A549 (cell line): ENCODE measurements around the gene ADAMTS19. TPM values are rescaled to one million over a fixed set of nuclear protein-coding genes. Genes with fewer than 3 reads are reported as not detected.

Source experiments
- ATAC-seq, 2 experiments: fragments of 200-7000 bp in 1 of 2; fragments of >200 bp in 1 of 2; cut with Nextera tagmentation in 1 of 2; cut with Tn5 transposase in 1 of 2; 3 replicates each; pipeline versions ENCODE4 v1.8.0 to v1.9.1; 2018 to 2020; ENCODE audit warnings: mild to moderate bottlenecking in 1 of 2, moderate library complexity in 1 of 2
- CTCF ChIA-PET: fragments of 300-600 bp; sonication (Branson Sonifier 250); formaldehyde crosslinking; extraction: SDS; loops from one replicate; lab custom pipeline; 2021; ENCODE audit warnings: antibody characterized with exemption, inconsistent platforms; lab: Yijun Ruan, JAX
- POLR2A ChIA-PET: fragments of 350-600 bp; formaldehyde crosslinking; extraction: SDS; loops from one replicate; lab custom pipeline; 2021; ENCODE audit warnings: antibody characterized with exemption, inconsistent platforms; lab: Yijun Ruan, JAX
- DNase-seq, 2 experiments: peaks; one replicate each; pipeline versions ENCODE4 v3.0.0 to v3.0.0-alpha.2; 2011 to 2016; ENCODE audit warnings: low read depth in 1 of 2, low spot score in 1 of 2
- FAIRE-seq: peaks from 2 replicates; lab custom pipeline; 2011; peaks lifted over from hg19 to GRCh38; lab: Jason Lieb, UNC
- H3K27ac ChIP-seq, 2 experiments: fragments of >200 bp; sonication (Bioruptor Twin); formaldehyde crosslinking; 3 replicates each; pipeline ENCODE4 v1.5.1; 2016 to 2017
- H3K4me1 ChIP-seq: fragments of >200 bp; sonication (Bioruptor Twin); formaldehyde crosslinking; 3 replicates; pipeline ENCODE4 v1.6.1; 2016
- H3K4me2 ChIP-seq: fragments of >200 bp; sonication (Bioruptor Twin); formaldehyde crosslinking; 3 replicates; pipeline ENCODE4 v1.6.1; 2016
- H3K4me3 ChIP-seq: fragments of >200 bp; sonication (Bioruptor Twin); formaldehyde crosslinking; 3 replicates; pipeline ENCODE4 v1.5.1; 2016
- H3K9me3 ChIP-seq: fragments of >200 bp; sonication (Bioruptor Twin); formaldehyde crosslinking; 3 replicates; pipeline ENCODE4 v1.6.1; 2016
- CBX2 ChIP-seq: fragments of 200-600 bp; sonication (generic); IDR thresholded peaks from 2 replicates; pipeline ENCODE4 v1.6.1; 2016; ENCODE audit warnings: low read depth, mild to moderate bottlenecking, borderline replicate concordance
- CBX8 ChIP-seq: fragments of 200-600 bp; sonication (generic); IDR thresholded peaks from 2 replicates; pipeline ENCODE4 v1.6.1; 2016
- EHF ChIP-seq: fragments of 250-450 bp; sonication (Bioruptor Pico); IDR thresholded peaks from 2 replicates; pipeline ENCODE4 v1.5.0; 2020; ENCODE audit warnings: mild to moderate bottlenecking
- EHMT2 ChIP-seq: fragments of 200-600 bp; sonication (generic); IDR thresholded peaks from 2 replicates; pipeline ENCODE4 v1.6.1; 2016; ENCODE audit warnings: antibody characterized with exemption, low read depth, mild to moderate bottlenecking, moderate library complexity
- FOSL2 ChIP-seq, 2 experiments: fragments of 450-650 bp in 1 of 2; fragments of >200 bp in 1 of 2; sonication (Bioruptor Twin) in 1 of 2; formaldehyde crosslinking; IDR thresholded peaks; 2 replicates each; pipeline versions ENCODE4 v1.5.0 to v1.6.1; 2016 to 2020; ENCODE audit warnings: mild to moderate bottlenecking in 1 of 2, moderate library complexity in 1 of 2
- FOXS1 ChIP-seq: fragments of 250-450 bp; sonication (Bioruptor Pico); IDR thresholded peaks from 2 replicates; pipeline ENCODE4 v1.5.0; 2020; ENCODE audit warnings: mild to moderate bottlenecking, moderate library complexity
- HDAC2 ChIP-seq: fragments of 200-600 bp; sonication (generic); IDR thresholded peaks from 2 replicates; pipeline ENCODE4 v1.6.1; 2016
- HES2 ChIP-seq: fragments of >200 bp; sonication (Bioruptor Twin); formaldehyde crosslinking; IDR thresholded peaks from 2 replicates; pipeline ENCODE4 v1.6.1; 2016
- HEYL ChIP-seq: fragments of 250-450 bp; sonication (Bioruptor Pico); IDR thresholded peaks from 2 replicates; pipeline ENCODE4 v1.8.0; 2021; ENCODE audit warnings: mild to moderate bottlenecking, moderate library complexity
- HOXA7 ChIP-seq: fragments of 250-450 bp; sonication (Bioruptor Pico); IDR thresholded peaks from 2 replicates; pipeline ENCODE4 v1.5.0; 2020; ENCODE audit warnings: mild to moderate bottlenecking, moderate library complexity
- JUN ChIP-seq, 2 experiments: fragments of >200 bp; sonication (Bioruptor Twin); formaldehyde crosslinking; IDR thresholded peaks; 2 replicates in 1 of 2; 3 replicates in 1 of 2; pipeline ENCODE4 v1.6.1; 2016 to 2017
- JUNB ChIP-seq: fragments of >200 bp; sonication (Bioruptor Twin); formaldehyde crosslinking; IDR thresholded peaks from 2 replicates; pipeline ENCODE4 v1.6.1; 2016
- KDM1A ChIP-seq: fragments of 200-600 bp; sonication (generic); IDR thresholded peaks from 2 replicates; pipeline ENCODE4 v1.6.1; 2016; ENCODE audit warnings: low read depth, mild to moderate bottlenecking
- KDM5A ChIP-seq: fragments of 200-600 bp; sonication (generic); IDR thresholded peaks from 2 replicates; pipeline ENCODE4 v1.6.1; 2016; ENCODE audit warnings: antibody characterized with exemption, mild to moderate bottlenecking
- MAZ ChIP-seq: fragments of 150-350 bp; IDR thresholded peaks from 2 replicates; pipeline ENCODE4 v1.6.1; 2014; ENCODE audit warnings: antibody characterized with exemption, low read depth, low read length, borderline replicate concordance
- PHF8 ChIP-seq: fragments of 200-600 bp; sonication (generic); IDR thresholded peaks from 2 replicates; pipeline ENCODE4 v1.6.1; 2016; ENCODE audit warnings: low read depth, mild to moderate bottlenecking, antibody characterized with exemption, moderate library complexity, borderline replicate concordance
- POLR2AphosphoS2 ChIP-seq: conservative IDR thresholded peaks from 2 replicates; pipeline ENCODE4 v1.6.1; 2012; ENCODE audit warnings: low read length, improper control_type of control experiment, inconsistent platforms
- RARB ChIP-seq: fragments of 250-450 bp; sonication (Bioruptor Pico); IDR thresholded peaks from 2 replicates; pipeline ENCODE4 v1.8.0; 2021; ENCODE audit warnings: mild to moderate bottlenecking, moderate library complexity
- RCOR1 ChIP-seq: fragments of 150-350 bp; IDR thresholded peaks from 2 replicates; pipeline ENCODE4 v1.6.1; 2014; ENCODE audit warnings: antibody characterized with exemption, low read length, low read depth
- SMC3 ChIP-seq: fragments of >200 bp; sonication (Bioruptor Twin); formaldehyde crosslinking; IDR thresholded peaks from 3 replicates; pipeline ENCODE4 v1.6.1; 2018; ENCODE audit warnings: inconsistent platforms
- TFCP2L1 ChIP-seq: fragments of 250-450 bp; sonication (Bioruptor Pico); IDR thresholded peaks from 2 replicates; pipeline ENCODE4 v1.5.0; 2021; ENCODE audit warnings: mild to moderate bottlenecking
- ZC3H11A ChIP-seq: fragments of 450-650 bp; IDR thresholded peaks from 2 replicates; pipeline ENCODE4 v1.6.1; 2014; ENCODE audit warnings: antibody characterized with exemption, mild to moderate bottlenecking
- WGBS: methylation state at CpG from one replicate; pipeline ENCODE4 v1.1.6; 2017; ENCODE audit errors: missing lambda C conversion rate; 5-methylcytosine and 5-hydroxymethylcytosine counted together
- polyA plus RNA-seq, 4 experiments: library from polyadenylated mRNA; depleted of rRNA in 3 of 4; stranded (reverse); fragments of >200 nt; fragmentation: RNase III in 1 of 4; extraction: RNeasy Plus Mini Kit Qiagen cat#74134 plus additional on column Dnase treatment in 1 of 4; gene quantifications; 2 replicates in 3 of 4; 3 replicates in 1 of 4; pipeline ENCODE4 v1.2.3, GENCODE V29; 2011 to 2017
- TF ChIP-seq, protein P1 (sequence below): fragments of 450-650 bp; IDR thresholded peaks from 2 replicates; pipeline ENCODE4 v1.6.1; 2014; ENCODE audit warnings: antibody characterized with exemption

The ADAMTS19 gene
- polyA plus RNA-seq, 2 of the 4 experiments (the other 2 are of a cell fraction), result not detected

DNA sequence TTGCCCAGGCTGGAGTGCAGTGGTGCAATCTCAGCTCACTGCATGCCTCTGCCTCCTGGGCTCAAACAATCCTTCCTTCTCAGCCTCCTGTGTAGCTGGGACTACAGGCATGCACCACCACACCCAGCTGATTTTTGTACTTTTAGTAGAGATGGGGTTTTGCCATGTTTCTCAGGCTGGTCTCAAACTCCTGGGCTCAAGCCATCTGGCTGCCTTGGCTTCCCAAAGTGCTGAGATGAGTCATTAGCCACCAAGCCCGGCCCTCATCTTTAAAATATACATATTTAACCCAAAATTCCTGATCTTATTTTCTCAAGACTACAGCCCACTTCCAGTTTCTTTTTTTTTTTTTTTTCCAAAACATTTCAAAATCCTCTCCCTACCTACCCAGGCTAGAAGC is 256.1 kb downstream of the ADAMTS19 start:
- FAIRE-seq (no peak), ATAC-seq (no peak), DNase-seq (no peak)
- no peaks in the 10 kb centered on the region for H3K9me3 ChIP-seq
- no peak overlapping the region for H3K4me3 ChIP-seq
- CTCF ChIA-PET, result no interaction called here
- WGBS, result 0% methylated on average over 1 of the region's 1 CpG
- no peak overlapping the region for H3K27ac ChIP-seq
- TF ChIP-seq HOXA7 (CRISPR knock-in tag), result no peak
- no peak for TF ChIP-seq PHF8
- TF ChIP-seq JUN (IDR thresholded peaks at IDR 0.05), result no peak
- no peak for TF ChIP-seq FOXS1
- TF ChIP-seq, protein P1, sequence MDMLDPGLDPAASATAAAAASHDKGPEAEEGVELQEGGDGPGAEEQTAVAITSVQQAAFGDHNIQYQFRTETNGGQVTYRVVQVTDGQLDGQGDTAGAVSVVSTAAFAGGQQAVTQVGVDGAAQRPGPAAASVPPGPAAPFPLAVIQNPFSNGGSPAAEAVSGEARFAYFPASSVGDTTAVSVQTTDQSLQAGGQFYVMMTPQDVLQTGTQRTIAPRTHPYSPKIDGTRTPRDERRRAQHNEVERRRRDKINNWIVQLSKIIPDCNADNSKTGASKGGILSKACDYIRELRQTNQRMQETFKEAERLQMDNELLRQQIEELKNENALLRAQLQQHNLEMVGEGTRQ, result no peak
- TF ChIP-seq SMC3, result no peak
- no peak for TF ChIP-seq CBX8
- no peak for TF ChIP-seq HDAC2
- no peak for TF ChIP-seq HEYL (CRISPR knock-in tag)
- no peak for TF ChIP-seq ZC3H11A
- TF ChIP-seq EHMT2, result no peak
- TF ChIP-seq MAZ, result no peak
- no peak for TF ChIP-seq CBX2
- TF ChIP-seq KDM1A, result no peak
- no peak for TF ChIP-seq EHF (CRISPR knock-in tag)
- no peak for TF ChIP-seq JUNB
- no peak for TF ChIP-seq RARB
- H3K4me2 ChIP-seq, result no peak overlapping the region
- no peaks in the 10 kb centered on the region for H3K4me1 ChIP-seq
- POLR2A ChIA-PET, result no interaction called here

- no peaks in the 10 kb centered on the region for H3K4me1 ChIP-seq
- ChIA-PET POLR2A (no interaction called here), CTCF (no interaction called here)
- 17% methylated on average over 5 of the region's 5 CpGs for WGBS
- DNase-seq, result no peak
- H3K4me2 ChIP-seq, result no peak overlapping the region
- no peaks in the 10 kb centered on the region for H3K9me3 ChIP-seq
- H3K4me3 ChIP-seq, result no peak overlapping the region
- ATAC-seq, result no peak
- H3K27ac ChIP-seq, result no peak overlapping the region
- no peak for FAIRE-seq
- TF ChIP-seq FOXS1 (no peak), JUN (IDR thresholded peaks at IDR 0.05) (no peak), EHMT2 (no peak), POLR2AphosphoS2 (no peak), KDM5A (no peak)
Observed at GRCh38 chr5:129716651-129717050, 256.6 kb downstream of the ADAMTS19 start.

- POLR2A ChIA-PET, result no interaction called here
- no peak for DNase-seq
- H3K4me1 ChIP-seq, result no peaks in the 10 kb centered on the region
- H3K9me3 ChIP-seq, result no peaks in the 10 kb centered on the region
- no peak overlapping the region for H3K4me2 ChIP-seq
- no peak overlapping the region for H3K4me3 ChIP-seq
- CTCF ChIA-PET, result no interaction called here
- no peak for TF ChIP-seq FOSL2 (IDR thresholded peaks at IDR 0.05)
- no peak for TF ChIP-seq FOSL2 (CRISPR knock-in tag; IDR thresholded peaks at IDR 0.05)
- TF ChIP-seq KDM5A, result no peak
- TF ChIP-seq HES2, result no peak
- TF ChIP-seq RARB, result no peak
- TF ChIP-seq TFCP2L1 (CRISPR knock-in tag), result no peak
- TF ChIP-seq EHMT2, result no peak
- TF ChIP-seq RCOR1, result no peak
- no peak for ATAC-seq
- no peak overlapping the region for H3K27ac ChIP-seq
- no peak for FAIRE-seq
Observed at GRCh38 chr5:129717751-129718310, 257.7 kb downstream of the ADAMTS19 start.
